GM23248 (cell line): Measurements from ENCODE around the gene GRM7. TPM values are rescaled to one million over a fixed set of nuclear protein-coding genes. Genes with fewer than 3 reads are reported as not detected.

Source experiments
- DNase-seq: peaks from one replicate; pipeline ENCODE4 v3.0.0-alpha.2; 2015
- H2AFZ ChIP-seq: fragments of 200-600 bp; sonication (generic); 2 replicates; pipeline ENCODE4 v1.6.1; 2016; ENCODE audit warnings: antibody characterized with exemption
- H3F3A ChIP-seq: fragments of 200-600 bp; sonication (generic); 2 replicates; pipeline ENCODE4 v1.6.1; 2016; ENCODE audit warnings: mild to moderate bottlenecking, antibody characterized with exemption, mixed run types; ENCODE audit not compliant: insufficient read depth
- H3K27ac ChIP-seq: fragments of 200-600 bp; sonication (generic); 2 replicates; pipeline ENCODE4 v1.5.1; 2016; ENCODE audit warnings: mild to moderate bottlenecking
- H3K27me3 ChIP-seq: fragments of 200-600 bp; sonication (generic); replicated peaks from 2 replicates; pipeline ENCODE4 v1.6.1; 2016; ENCODE audit warnings: mild to moderate bottlenecking; ENCODE audit not compliant: insufficient read depth
- H3K36me3 ChIP-seq: fragments of 200-600 bp; sonication (generic); 2 replicates; pipeline ENCODE4 v1.6.1; 2016; ENCODE audit warnings: low read depth, mild to moderate bottlenecking
- H3K4me1 ChIP-seq: fragments of 200-600 bp; sonication (generic); 2 replicates; pipeline ENCODE4 v1.6.1; 2016; ENCODE audit warnings: mild to moderate bottlenecking; ENCODE audit not compliant: insufficient read depth
- H3K4me2 ChIP-seq: fragments of 200-600 bp; sonication (generic); one replicate; pipeline ENCODE4 v1.6.1; 2016; ENCODE audit warnings: mild to moderate bottlenecking; ENCODE audit not compliant: unreplicated experiment
- H3K4me3 ChIP-seq: fragments of 200-600 bp; sonication (generic); 2 replicates; pipeline ENCODE4 v1.5.1; 2016; ENCODE audit warnings: mild to moderate bottlenecking
- H3K79me2 ChIP-seq: fragments of 200-600 bp; sonication (generic); 2 replicates; pipeline ENCODE4 v1.6.1; 2016; ENCODE audit warnings: mild to moderate bottlenecking; ENCODE audit not compliant: insufficient read depth
- H3K9ac ChIP-seq: fragments of 200-600 bp; sonication (generic); 2 replicates; pipeline ENCODE4 v1.6.1; 2016; ENCODE audit warnings: mild to moderate bottlenecking
- H3K9me2 ChIP-seq: fragments of 200-600 bp; sonication (generic); 2 replicates; pipeline ENCODE4 v1.6.1; 2016; ENCODE audit warnings: mixed run types, mild to moderate bottlenecking, moderate library complexity; ENCODE audit not compliant: insufficient read depth
- H3K9me3 ChIP-seq: fragments of 200-600 bp; sonication (generic); one replicate; pipeline ENCODE4 v1.6.1; 2017; ENCODE audit warnings: low read depth
- H4K20me1 ChIP-seq: fragments of 200-600 bp; sonication (generic); 2 replicates; pipeline ENCODE4 v1.6.0; 2016; ENCODE audit not compliant: insufficient read depth
- EZH2 ChIP-seq: fragments of 200-600 bp; sonication (generic); IDR thresholded peaks from 2 replicates; pipeline ENCODE4 v1.6.1; 2018; ENCODE audit warnings: antibody characterized with exemption, mild to moderate bottlenecking; ENCODE audit not compliant: insufficient read depth, poor library complexity, severe bottlenecking
- EZH2phosphoT487 ChIP-seq: fragments of 200-600 bp; sonication (generic); IDR thresholded peaks from 2 replicates; pipeline ENCODE4 v1.6.1; 2018; ENCODE audit warnings: antibody characterized with exemption, moderate library complexity, mild to moderate bottlenecking, low read depth; ENCODE audit not compliant: insufficient read depth
- whole genome bisulfite sequencing, 2 experiments: methylation state at CpG; one replicate each; pipeline ENCODE4 v1.1.6; 2015 to 2017; ENCODE audit warnings: low lambda C conversion rate in 2 of 2, low coverage in 1 of 2; ENCODE audit errors: missing lambda C conversion rate in 2 of 2; 5-methylcytosine and 5-hydroxymethylcytosine counted together
- in situ Hi-C: fragments of 300-500 bp; cut with MboI; formaldehyde crosslinking; loops from 2 replicates; pipeline ENCODE4 v1.15.0; 2020
- polyA plus RNA-seq: library from polyadenylated mRNA; unstranded; fragments of >200 nt; fragmentation: Nextera tagmentation; extraction: Ambion mirVana; gene quantifications from 2 replicates; pipeline ENCODE4 v1.2.1, GENCODE V29; 2016
- total RNA-seq: library from RNA; depleted of rRNA; stranded (reverse); fragments of >200 nt; shearing (Covaris generic); gene quantifications from 2 replicates; pipeline ENCODE4 v1.2.3, GENCODE V29; 2014

Gene GRM7
- total and polyA plus RNA-seq, 2 experiments from 2014 or later, result not detected

GRCh38 chr3:7696320-7696719 lies 835.4 kb downstream of the GRM7 start:
- WGBS, 2 experiments, result 4 to 7% methylated on average over 2 of the region's 2 CpGs
- Histone ChIP-seq H3K9ac (no peak overlapping the region), H3K27me3 (no peaks in the 10 kb centered on the region), H3K4me1 (no peaks in the 10 kb centered on the region), H3K27ac (no peak overlapping the region), H3K79me2 (no peaks in the 10 kb centered on the region), H3K4me2 (no peak overlapping the region), H2AFZ (no peak overlapping the region), H3K36me3 (no peaks in the 10 kb centered on the region), H4K20me1 (no peaks in the 10 kb centered on the region), H3K9me2 (no peaks in the 10 kb centered on the region), H3F3A (no peaks in the 10 kb centered on the region), H3K9me3 (no peaks in the 10 kb centered on the region), H3K4me3 (no peak overlapping the region)
- DNase-seq, result no peak
- in situ Hi-C loops, result no loop called here
- TF ChIP-seq EZH2phosphoT487, result no peak
- no peak for TF ChIP-seq EZH2

GRCh38 chr3:7697548-7697947 lies 836.6 kb downstream of the GRM7 start:
- no peaks in the 10 kb centered on the region for H3K4me1 ChIP-seq
- H3K9me3 ChIP-seq, result no peaks in the 10 kb centered on the region
- no peaks in the 10 kb centered on the region for H3K79me2 ChIP-seq
- no peaks in the 10 kb centered on the region for H3F3A ChIP-seq
- TF ChIP-seq EZH2phosphoT487 (no peak), EZH2 (no peak)
- no peaks in the 10 kb centered on the region for H4K20me1 ChIP-seq
- H3K27ac ChIP-seq, result no peak overlapping the region
- in situ Hi-C loops, result no loop called here
- WGBS, 2 experiments, result 41 to 42% methylated on average over 4 of the region's 4 CpGs
- no peak overlapping the region for H3K4me3 ChIP-seq
- no peaks in the 10 kb centered on the region for H3K27me3 ChIP-seq
- H3K9me2 ChIP-seq, result no peaks in the 10 kb centered on the region
- DNase-seq, result no peak
- H2AFZ ChIP-seq, result no peak overlapping the region
- H3K9ac ChIP-seq, result no peak overlapping the region
- H3K36me3 ChIP-seq, result no peaks in the 10 kb centered on the region
- no peak overlapping the region for H3K4me2 ChIP-seq

GRCh38 chr3:7700539-7700938 lies 839.6 kb downstream of the GRM7 start:
- no peak for DNase-seq
- H3K27ac ChIP-seq, result no peak overlapping the region
- WGBS, 2 experiments, result 34 to 52% methylated on average over 2 of the region's 2 CpGs
- no peaks in the 10 kb centered on the region for H3K9me3 ChIP-seq
- no peak overlapping the region for H2AFZ ChIP-seq
- no peaks in the 10 kb centered on the region for H3F3A ChIP-seq
- H3K27me3 ChIP-seq, result no peaks in the 10 kb centered on the region
- H3K4me1 ChIP-seq, result no peaks in the 10 kb centered on the region
- no peak for TF ChIP-seq EZH2
- no peak for TF ChIP-seq EZH2phosphoT487
- in situ Hi-C loops, result no loop called here
- no peak overlapping the region for H3K4me3 ChIP-seq
- no peaks in the 10 kb centered on the region for H3K36me3 ChIP-seq
- no peaks in the 10 kb centered on the region for H3K79me2 ChIP-seq
- H4K20me1 ChIP-seq, result no peaks in the 10 kb centered on the region
- no peak overlapping the region for H3K4me2 ChIP-seq
- no peak overlapping the region for H3K9ac ChIP-seq
- no peaks in the 10 kb centered on the region for H3K9me2 ChIP-seq

GRCh38 chr3:7700977-7701376 lies 840.1 kb downstream of the GRM7 start:
- H3K27me3 ChIP-seq, result no peaks in the 10 kb centered on the region
- H4K20me1 ChIP-seq, result no peaks in the 10 kb centered on the region
- H3K9me3 ChIP-seq, result no peaks in the 10 kb centered on the region
- H3K4me3 ChIP-seq, result no peak overlapping the region
- in situ Hi-C loops, result no loop called here
- H3K36me3 ChIP-seq, result no peaks in the 10 kb centered on the region
- 59 to 67% methylated on average over 4 to 6 of the region's 6 CpGs for WGBS, 2 experiments
- no peak overlapping the region for H3K9ac ChIP-seq
- TF ChIP-seq EZH2phosphoT487, result no peak
- no peak for TF ChIP-seq EZH2
- H3F3A ChIP-seq, result no peaks in the 10 kb centered on the region
- no peak overlapping the region for H2AFZ ChIP-seq
- H3K9me2 ChIP-seq, result no peaks in the 10 kb centered on the region
- no peak overlapping the region for H3K27ac ChIP-seq
- H3K4me2 ChIP-seq, result no peak overlapping the region
- no peaks in the 10 kb centered on the region for H3K79me2 ChIP-seq
- DNase-seq, result no peak
- H3K4me1 ChIP-seq, result no peaks in the 10 kb centered on the region

GRCh38 chr3:7707187-7707586 lies 846.3 kb downstream of the GRM7 start:
- TF ChIP-seq EZH2phosphoT487 (no peak), EZH2 (no peak)
- in situ Hi-C loops, result no loop called here
- Histone ChIP-seq H3F3A (no peaks in the 10 kb centered on the region), H3K27ac (no peak overlapping the region), H3K4me1 (no peaks in the 10 kb centered on the region), H3K9me3 (no peaks in the 10 kb centered on the region), H3K9ac (no peak overlapping the region), H3K4me3 (no peak overlapping the region), H3K9me2 (no peaks in the 10 kb centered on the region), H2AFZ (no peak overlapping the region), H3K4me2 (no peak overlapping the region), H4K20me1 (no peaks in the 10 kb centered on the region), H3K79me2 (no peaks in the 10 kb centered on the region), H3K27me3 (no peaks in the 10 kb centered on the region), H3K36me3 (no peaks in the 10 kb centered on the region)
- 38 to 48% methylated on average over 3 of the region's 3 CpGs for WGBS, 2 experiments
- DNase-seq, result peak; percentile 23
